GM12878 (cell line): Measurements from ENCODE around the gene PCDHB14.

ENCODE experiments used
- ATF7 ChIP-seq: fragments of 450-650 bp; IDR thresholded peaks from 2 replicates; pipeline ENCODE4 v1.6.1; 2016; ENCODE audit warnings: low read depth, mild to moderate bottlenecking
- BRCA1 ChIP-seq: IDR thresholded peaks from 2 replicates; pipeline ENCODE4 v1.6.1; 2011; ENCODE audit warnings: low read depth, low read length, improper control_type of control experiment
- CHD1 ChIP-seq: IDR thresholded peaks from 2 replicates; pipeline ENCODE4 v1.6.1; 2012; ENCODE audit warnings: low read depth, low read length, improper control_type of control experiment
- CREB1 ChIP-seq: IDR thresholded peaks from 2 replicates; pipeline ENCODE4 v1.6.1; 2012; ENCODE audit warnings: low read depth, mild to moderate bottlenecking, inconsistent platforms
- CTCF ChIP-seq, 3 experiments: IDR thresholded peaks in 2 of 3; conservative IDR thresholded peaks in 1 of 3; 2 replicates each; pipeline ENCODE4 v1.5.1; 2011; ENCODE audit warnings: low read depth in 3 of 3, low read length in 3 of 3, mild to moderate bottlenecking in 3 of 3, control low read depth in 2 of 3, moderate library complexity in 2 of 3, inconsistent platforms in 1 of 3, mixed read lengths in 1 of 3; ENCODE audit not compliant: control insufficient read depth in 2 of 3, insufficient read depth in 1 of 3; ENCODE audit errors: extremely low read depth in 1 of 3
- EP300 ChIP-seq, 2 experiments: fragments of 150-350 bp in 1 of 2; IDR thresholded peaks; 2 replicates each; pipeline ENCODE4 v1.6.1; 2011 to 2012; ENCODE audit warnings: low read depth in 2 of 2, low read length in 2 of 2, borderline replicate concordance in 1 of 2, improper control_type of control experiment in 1 of 2, inconsistent platforms in 1 of 2; ENCODE audit not compliant: control insufficient read depth in 1 of 2
- HCFC1 ChIP-seq: fragments of 150-350 bp; IDR thresholded peaks from 2 replicates; pipeline ENCODE4 v1.6.1; 2014; ENCODE audit warnings: low read length
- MEF2A ChIP-seq: IDR thresholded peaks from 2 replicates; pipeline ENCODE4 v1.6.1; 2011; ENCODE audit warnings: low read depth, mild to moderate bottlenecking, low read length, moderate library complexity; ENCODE audit not compliant: insufficient read depth
- PAX8 ChIP-seq: fragments of 450-650 bp; IDR thresholded peaks from 2 replicates; pipeline ENCODE4 v1.6.1; 2017; ENCODE audit warnings: mild to moderate bottlenecking, moderate library complexity
- SMC3 ChIP-seq: IDR thresholded peaks from 2 replicates; pipeline ENCODE4 v1.6.1; 2011; ENCODE audit warnings: low read length, improper control_type of control experiment, borderline replicate concordance
- TCF7 ChIP-seq: IDR thresholded peaks from 2 replicates; pipeline ENCODE4 v1.6.1; 2014; ENCODE audit warnings: antibody characterized with exemption, borderline replicate concordance
- TF ChIP-seq, protein P1 (sequence below): IDR thresholded peaks from 2 replicates; pipeline ENCODE4 v1.6.1; 2012; ENCODE audit warnings: mild to moderate bottlenecking, low read depth, low read length

DNA sequence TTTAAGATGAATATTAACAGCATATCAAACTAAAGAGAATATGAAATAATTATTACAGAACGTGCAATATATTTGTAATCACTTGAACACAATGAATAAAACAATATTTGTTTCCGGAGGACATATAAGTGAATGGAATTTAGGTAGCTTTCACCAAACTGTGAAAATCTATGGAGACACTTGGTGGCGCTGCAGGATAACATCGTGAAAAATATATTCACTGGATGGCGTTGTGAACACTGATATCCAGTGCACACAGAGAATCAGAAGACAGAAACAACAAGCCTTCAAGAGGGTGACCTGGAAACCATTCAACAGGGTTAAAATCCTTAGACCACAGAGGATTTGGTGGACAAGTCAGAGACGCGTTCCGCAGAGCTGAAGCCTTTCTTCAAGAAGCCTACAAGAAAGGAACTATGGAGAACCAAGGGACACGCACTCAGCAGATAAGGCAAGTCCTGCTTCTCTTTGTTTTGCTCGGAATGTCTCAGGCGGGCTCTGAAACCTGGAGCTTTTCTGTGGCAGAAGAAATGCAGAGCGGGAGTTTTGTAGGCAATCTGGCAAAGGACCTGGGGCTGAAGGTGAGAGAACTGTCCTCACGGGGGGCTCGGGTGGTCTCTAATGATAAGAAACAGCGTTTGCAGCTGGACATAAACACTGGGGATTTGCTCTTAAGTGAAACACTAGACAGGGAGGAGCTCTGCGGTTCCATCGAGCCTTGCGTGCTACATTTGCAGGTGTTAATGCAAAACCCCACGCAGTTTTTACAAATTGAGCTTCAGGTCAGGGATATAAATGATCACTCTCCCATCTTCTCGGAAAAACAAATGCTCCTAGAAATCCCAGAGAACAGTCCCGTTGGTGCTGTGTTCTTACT is 23.5 kb upstream of the PCDHB14 start, which contains the start of gene PCDHB11:
- TF ChIP-seq SMC3 = no peak
- TF ChIP-seq TCF7 = no peak
- no peak for TF ChIP-seq HCFC1
- no peak; a peak in 1 of 6 replicates for TF ChIP-seq CTCF (IDR thresholded peaks at IDR 0.05 in 2 of 3, conservative IDR thresholded peaks at IDR 0.05 in 1 of 3; ENCODE audit: control insufficient read depth in 2 of 3, extremely low read depth in 1 of 3, insufficient read depth in 1 of 3, low read depth in 3 of 3, low read length in 3 of 3)
- TF ChIP-seq MEF2A = no peak
- no peak for TF ChIP-seq BRCA1
- TF ChIP-seq EP300 (IDR thresholded peaks at IDR 0.05; ENCODE audit: borderline replicate concordance in 1 of 2, control insufficient read depth in 1 of 2, low read depth in 2 of 2, low read length in 2 of 2) = no peak
- TF ChIP-seq ATF7 = no peak
- no peak for TF ChIP-seq PAX8
- TF ChIP-seq, protein P1, sequence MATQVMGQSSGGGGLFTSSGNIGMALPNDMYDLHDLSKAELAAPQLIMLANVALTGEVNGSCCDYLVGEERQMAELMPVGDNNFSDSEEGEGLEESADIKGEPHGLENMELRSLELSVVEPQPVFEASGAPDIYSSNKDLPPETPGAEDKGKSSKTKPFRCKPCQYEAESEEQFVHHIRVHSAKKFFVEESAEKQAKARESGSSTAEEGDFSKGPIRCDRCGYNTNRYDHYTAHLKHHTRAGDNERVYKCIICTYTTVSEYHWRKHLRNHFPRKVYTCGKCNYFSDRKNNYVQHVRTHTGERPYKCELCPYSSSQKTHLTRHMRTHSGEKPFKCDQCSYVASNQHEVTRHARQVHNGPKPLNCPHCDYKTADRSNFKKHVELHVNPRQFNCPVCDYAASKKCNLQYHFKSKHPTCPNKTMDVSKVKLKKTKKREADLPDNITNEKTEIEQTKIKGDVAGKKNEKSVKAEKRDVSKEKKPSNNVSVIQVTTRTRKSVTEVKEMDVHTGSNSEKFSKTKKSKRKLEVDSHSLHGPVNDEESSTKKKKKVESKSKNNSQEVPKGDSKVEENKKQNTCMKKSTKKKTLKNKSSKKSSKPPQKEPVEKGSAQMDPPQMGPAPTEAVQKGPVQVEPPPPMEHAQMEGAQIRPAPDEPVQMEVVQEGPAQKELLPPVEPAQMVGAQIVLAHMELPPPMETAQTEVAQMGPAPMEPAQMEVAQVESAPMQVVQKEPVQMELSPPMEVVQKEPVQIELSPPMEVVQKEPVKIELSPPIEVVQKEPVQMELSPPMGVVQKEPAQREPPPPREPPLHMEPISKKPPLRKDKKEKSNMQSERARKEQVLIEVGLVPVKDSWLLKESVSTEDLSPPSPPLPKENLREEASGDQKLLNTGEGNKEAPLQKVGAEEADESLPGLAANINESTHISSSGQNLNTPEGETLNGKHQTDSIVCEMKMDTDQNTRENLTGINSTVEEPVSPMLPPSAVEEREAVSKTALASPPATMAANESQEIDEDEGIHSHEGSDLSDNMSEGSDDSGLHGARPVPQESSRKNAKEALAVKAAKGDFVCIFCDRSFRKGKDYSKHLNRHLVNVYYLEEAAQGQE = no peak
- TF ChIP-seq CHD1 = no peak
- TF ChIP-seq CREB1 = no peak
